Ascending aorta (tissue), 2 donors: Measurements from ENCODE around the gene NEDD9. TPM values are rescaled to one million over a fixed set of nuclear protein-coding genes. Genes with fewer than 3 reads are reported as not detected.

Experiments
- DNase-seq, 2 donors: peaks; one replicate each; pipeline ENCODE4 v3.0.0-alpha.2; 2019; ENCODE audit warnings: low spot score in 2 of 2
- H3K27ac ChIP-seq, 2 donors: fragments of 200-600 bp; sonication (generic); one replicate each; pipeline ENCODE4 v1.5.1; 2016 to 2017; ENCODE audit warnings: mild to moderate bottlenecking in 1 of 2
- H3K27me3 ChIP-seq: fragments of 200-600 bp; sonication (generic); one replicate; pipeline ENCODE4 v1.5.1; 2017
- H3K36me3 ChIP-seq, 2 donors: fragments of 200-600 bp; sonication (generic); one replicate each; pipeline ENCODE4 v1.5.1; 2016
- H3K4me1 ChIP-seq, 2 donors: fragments of 200-600 bp; sonication (generic); one replicate each; pipeline ENCODE4 v1.5.1; 2016 to 2017; ENCODE audit warnings: mild to moderate bottlenecking in 1 of 2
- H3K4me3 ChIP-seq, 2 donors: fragments of 200-600 bp; sonication (generic); one replicate each; pipeline ENCODE4 v1.5.1; 2016 to 2017; ENCODE audit warnings: mild to moderate bottlenecking in 1 of 2
- H3K9me3 ChIP-seq, 2 donors: fragments of 200-600 bp; sonication (generic); one replicate each; pipeline ENCODE4 v1.5.1; 2016
- CTCF ChIP-seq, 3 experiments: fragments of 200-600 bp in 2 of 3; fragments of 450-650 bp in 1 of 3; sonication (generic) in 2 of 3; IDR thresholded peaks; one replicate each; pipeline ENCODE4 v1.5.1; 2016 to 2019; ENCODE audit warnings: antibody characterized with exemption in 3 of 3, mild to moderate bottlenecking in 1 of 3, moderate library complexity in 1 of 3
- intact Hi-C: fragments of 100-400 bp; cut with DNase I; formaldehyde crosslinking; loops from one replicate; pipeline ENCODE4 v1.15.1; 2023
- total RNA-seq: library from RNA; depleted of rRNA; stranded (reverse); fragments of >200 nt; gene quantifications from one replicate; pipeline ENCODE4 v1.1.0, GENCODE V29; 2016

The NEDD9 gene
- total RNA-seq, 1 donor from 2014 or later = 150 TPM

- H3K9me3 ChIP-seq = no peaks in the 10 kb centered on the region
- peaks cover 13 to 25% of the 10 kb centered on the region in 2 donors for H3K36me3 ChIP-seq
- H3K4me1 ChIP-seq = peaks cover 8 to 23% of the 10 kb centered on the region in 2 donors
- no peak for TF ChIP-seq CTCF (IDR thresholded peaks at IDR 0.05)
- peak overlapping the region; percentile 91 to 95 for H3K27ac ChIP-seq
- H3K27me3 ChIP-seq = no peaks in the 10 kb centered on the region
- no peak for DNase-seq
- intact Hi-C loops = no loop called here
- H3K4me3 ChIP-seq = peak overlapping the region; percentile 77 to 98
These were observed 3.4 kb downstream of the NEDD9 start for GRCh38 chr6:11228935-11229654.

- DNase-seq = no peak
- peak overlapping the region; percentile 91 to 95 for H3K27ac ChIP-seq
- peak overlapping the region; percentile 77 to 98 for H3K4me3 ChIP-seq
- H3K9me3 ChIP-seq = no peaks in the 10 kb centered on the region
- peaks cover 13 to 33% of the 10 kb centered on the region in 2 donors for H3K36me3 ChIP-seq
- no peak for TF ChIP-seq CTCF (IDR thresholded peaks at IDR 0.05)
- peaks cover 9 to 28% of the 10 kb centered on the region in 2 donors for H3K4me1 ChIP-seq
- no peaks in the 10 kb centered on the region for H3K27me3 ChIP-seq
- intact Hi-C loops = no loop called here
These were observed 4.8 kb downstream of the NEDD9 start for GRCh38 chr6:11227698-11228097.

- Histone ChIP-seq H3K4me3 (peak overlapping the region; percentile 77 to 98), H3K36me3 (peaks cover 13 to 44% of the 10 kb centered on the region in 2 donors), H3K27me3 (no peaks in the 10 kb centered on the region), H3K4me1 (peaks cover 17 to 43% of the 10 kb centered on the region in 2 donors), H3K27ac (peak overlapping the region; percentile 91 to 95), H3K9me3 (no peaks in the 10 kb centered on the region)
- intact Hi-C loops = no loop called here
- no peak for DNase-seq
- no peak for TF ChIP-seq CTCF (IDR thresholded peaks at IDR 0.05)
These were observed 6.5 kb downstream of the NEDD9 start for GRCh38 chr6:11226005-11226404.

GRCh38 chr6:11224966-11225463, 7.5 kb downstream of the NEDD9 start:
- Histone ChIP-seq H3K27me3 (no peaks in the 10 kb centered on the region), H3K9me3 (no peaks in the 10 kb centered on the region), H3K36me3 (peaks cover 13 to 49% of the 10 kb centered on the region in 2 donors), H3K4me1 (peaks cover 22 to 52% of the 10 kb centered on the region in 2 donors), H3K27ac (peak overlapping the region; percentile 55 to 91), H3K4me3 (peak overlapping the region in 1 of 2 donors; percentile 98)
- no peak for DNase-seq
- intact Hi-C loops = no loop called here
- TF ChIP-seq CTCF (IDR thresholded peaks at IDR 0.05) = no peak

GRCh38 chr6:11224252-11224965, 8.1 kb downstream of the NEDD9 start:
- Histone ChIP-seq H3K9me3 (no peaks in the 10 kb centered on the region), H3K27me3 (no peaks in the 10 kb centered on the region), H3K4me3 (peak overlapping the region; percentile 10 to 98), H3K27ac (peak overlapping the region; percentile 55 to 91), H3K36me3 (peaks cover 10 to 49% of the 10 kb centered on the region in 2 donors), H3K4me1 (peaks cover 23 to 58% of the 10 kb centered on the region in 2 donors)
- TF ChIP-seq CTCF (IDR thresholded peaks at IDR 0.05) = no peak
- no peak for DNase-seq
- intact Hi-C loops = no loop called here
